Measurements from ENCODE around the gene PLXNA4.

Gene PLXNA4

DNA sequence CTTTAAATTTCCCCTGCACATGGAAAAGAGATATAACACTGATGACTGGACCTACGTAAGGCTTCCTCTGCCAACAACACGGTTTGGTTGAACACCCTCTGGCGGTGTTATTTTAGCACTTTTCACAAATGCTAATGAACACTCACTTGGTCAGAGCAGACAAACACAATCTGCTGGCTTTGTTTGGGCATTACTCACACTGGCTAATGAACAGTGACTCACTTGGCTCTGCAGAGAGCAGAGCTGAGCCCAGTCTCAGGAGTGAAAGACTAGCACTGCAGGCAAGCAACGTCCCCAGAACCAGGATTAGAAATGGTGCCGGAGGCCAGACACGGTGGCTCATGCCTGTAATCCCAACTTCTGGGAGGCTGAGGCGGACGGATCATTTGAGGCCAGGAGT, 430.8 kb downstream of the PLXNA4 start:
- Histone ChIP-seq H3K27ac (ENCODE audit: low read length) (no peak overlapping the region), H3K79me2 (ENCODE audit: low read length) (no peaks in the 10 kb centered on the region), H4K20me1 (ENCODE audit: insufficient read depth, low read length) (no peaks in the 10 kb centered on the region), H3K4me1 (ENCODE audit: low read length) (no peaks in the 10 kb centered on the region), H3K9ac (ENCODE audit: low read length) (no peak overlapping the region), H3K27me3 (ENCODE audit: low read depth, low read length) (peaks cover 24% of the 10 kb centered on the region), H3K4me3 (ENCODE audit: low read length) (no peak overlapping the region), H3K9me3 (ENCODE audit: insufficient read depth, low read length) (no peaks in the 10 kb centered on the region), H2AFZ (ENCODE audit: low read depth, low read length) (no peak overlapping the region), H3K4me2 (ENCODE audit: low read length) (no peak overlapping the region), H3K36me3 (replicated peaks; ENCODE audit: low read depth, low read length) (no peaks in the 10 kb centered on the region)
- no peak for TF ChIP-seq EZH2phosphoT487 (IDR thresholded peaks at IDR 0.05; ENCODE audit: low read depth)
- TF ChIP-seq, protein P1, sequence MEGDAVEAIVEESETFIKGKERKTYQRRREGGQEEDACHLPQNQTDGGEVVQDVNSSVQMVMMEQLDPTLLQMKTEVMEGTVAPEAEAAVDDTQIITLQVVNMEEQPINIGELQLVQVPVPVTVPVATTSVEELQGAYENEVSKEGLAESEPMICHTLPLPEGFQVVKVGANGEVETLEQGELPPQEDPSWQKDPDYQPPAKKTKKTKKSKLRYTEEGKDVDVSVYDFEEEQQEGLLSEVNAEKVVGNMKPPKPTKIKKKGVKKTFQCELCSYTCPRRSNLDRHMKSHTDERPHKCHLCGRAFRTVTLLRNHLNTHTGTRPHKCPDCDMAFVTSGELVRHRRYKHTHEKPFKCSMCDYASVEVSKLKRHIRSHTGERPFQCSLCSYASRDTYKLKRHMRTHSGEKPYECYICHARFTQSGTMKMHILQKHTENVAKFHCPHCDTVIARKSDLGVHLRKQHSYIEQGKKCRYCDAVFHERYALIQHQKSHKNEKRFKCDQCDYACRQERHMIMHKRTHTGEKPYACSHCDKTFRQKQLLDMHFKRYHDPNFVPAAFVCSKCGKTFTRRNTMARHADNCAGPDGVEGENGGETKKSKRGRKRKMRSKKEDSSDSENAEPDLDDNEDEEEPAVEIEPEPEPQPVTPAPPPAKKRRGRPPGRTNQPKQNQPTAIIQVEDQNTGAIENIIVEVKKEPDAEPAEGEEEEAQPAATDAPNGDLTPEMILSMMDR (IDR thresholded peaks at IDR 0.05; ENCODE audit: low read depth, low read length), result no peak

DNA sequence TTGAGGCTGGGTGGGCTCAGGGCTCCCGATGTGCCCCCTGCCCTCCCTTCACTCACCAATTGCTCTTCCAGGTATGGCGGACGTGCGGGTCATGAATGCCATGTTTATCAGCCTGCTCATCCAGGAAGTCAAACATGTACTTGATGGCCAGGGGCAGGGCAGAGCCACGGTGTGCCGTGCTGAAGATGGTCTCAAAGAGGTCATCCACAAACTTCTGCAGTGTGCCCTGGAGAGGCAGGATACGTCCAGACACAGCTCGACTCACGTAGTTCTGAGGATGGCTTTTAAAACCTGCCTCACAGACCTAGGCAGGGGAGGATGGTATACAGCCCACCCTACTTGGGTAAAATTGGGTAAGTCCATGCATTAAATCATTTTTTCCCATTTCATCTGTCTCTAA, 431.2 kb downstream of the PLXNA4 start:
- Histone ChIP-seq H3K4me3 (ENCODE audit: low read length) (no peak overlapping the region), H3K27me3 (ENCODE audit: low read depth, low read length) (peaks cover 24% of the 10 kb centered on the region), H3K27ac (ENCODE audit: low read length) (no peak overlapping the region), H3K79me2 (ENCODE audit: low read length) (no peaks in the 10 kb centered on the region), H3K9me3 (ENCODE audit: insufficient read depth, low read length) (no peaks in the 10 kb centered on the region), H3K4me2 (ENCODE audit: low read length) (no peak overlapping the region), H3K4me1 (ENCODE audit: low read length) (no peaks in the 10 kb centered on the region), H2AFZ (ENCODE audit: low read depth, low read length) (no peak overlapping the region), H3K9ac (ENCODE audit: low read length) (no peak overlapping the region), H3K36me3 (replicated peaks; ENCODE audit: low read depth, low read length) (no peaks in the 10 kb centered on the region), H4K20me1 (ENCODE audit: insufficient read depth, low read length) (no peaks in the 10 kb centered on the region)
- TF ChIP-seq EZH2phosphoT487 (IDR thresholded peaks at IDR 0.05; ENCODE audit: low read depth), result no peak
- TF ChIP-seq, protein P1 (IDR thresholded peaks at IDR 0.05; ENCODE audit: low read depth, low read length), result no peak

DNA sequence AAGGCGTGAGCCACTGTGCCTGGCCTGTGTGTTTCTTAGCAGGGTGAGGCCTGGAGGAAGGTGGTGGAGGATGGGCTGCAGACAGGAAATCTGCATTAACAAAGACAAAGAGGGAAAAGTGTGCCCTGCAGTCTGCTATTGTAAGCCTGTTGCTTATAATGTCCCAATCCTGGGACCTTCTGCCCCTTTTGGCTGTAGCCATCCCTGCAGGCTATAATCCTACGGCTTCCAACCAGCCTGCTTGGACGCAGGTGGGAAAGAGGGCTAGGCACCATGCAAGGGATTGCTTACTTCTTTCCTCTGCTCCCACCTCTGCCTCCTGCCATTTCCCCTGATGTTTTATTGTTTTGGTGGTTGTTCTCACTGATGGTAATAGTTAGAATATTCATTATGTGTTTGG, 434.3 kb downstream of the PLXNA4 start:
- no peaks in the 10 kb centered on the region for H4K20me1 ChIP-seq (ENCODE audit: insufficient read depth, low read length)
- no peak overlapping the region for H3K4me2 ChIP-seq (ENCODE audit: low read length)
- H3K9ac ChIP-seq (ENCODE audit: low read length), result no peak overlapping the region
- no peak overlapping the region for H3K4me3 ChIP-seq (ENCODE audit: low read length)
- H3K27ac ChIP-seq (ENCODE audit: low read length), result no peak overlapping the region
- TF ChIP-seq, protein P1 (IDR thresholded peaks at IDR 0.05; ENCODE audit: low read depth, low read length), result no peak
- no peak for TF ChIP-seq EZH2phosphoT487 (IDR thresholded peaks at IDR 0.05; ENCODE audit: low read depth)
- no peaks in the 10 kb centered on the region for H3K9me3 ChIP-seq (ENCODE audit: insufficient read depth, low read length)
- H3K36me3 ChIP-seq (replicated peaks; ENCODE audit: low read depth, low read length), result no peaks in the 10 kb centered on the region
- no peaks in the 10 kb centered on the region for H3K4me1 ChIP-seq (ENCODE audit: low read length)
- peaks cover 30% of the 10 kb centered on the region for H3K27me3 ChIP-seq (ENCODE audit: low read depth, low read length)
- no peak overlapping the region for H2AFZ ChIP-seq (ENCODE audit: low read depth, low read length)
- no peaks in the 10 kb centered on the region for H3K79me2 ChIP-seq (ENCODE audit: low read length)

DNA sequence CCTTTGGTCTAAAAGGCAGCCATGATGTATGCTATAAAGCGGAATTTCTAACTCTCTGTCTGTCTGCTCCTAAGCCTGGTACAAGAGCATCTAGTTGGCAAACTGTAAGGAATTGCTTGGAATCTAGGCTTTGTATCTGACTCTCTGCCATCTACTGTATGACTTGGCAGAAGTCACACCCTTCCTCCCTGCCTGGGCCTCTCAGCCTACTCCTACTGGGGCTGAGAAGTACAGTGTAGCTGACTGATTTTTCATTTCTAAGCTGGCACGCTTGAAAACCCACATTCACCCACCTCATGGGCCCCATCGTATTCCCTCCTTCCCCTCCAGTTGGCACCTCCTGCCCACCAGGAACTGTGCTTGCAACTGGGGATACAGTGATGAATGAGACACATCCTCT, 435.2 kb downstream of the PLXNA4 start:
- no peak for TF ChIP-seq EZH2phosphoT487 (IDR thresholded peaks at IDR 0.05; ENCODE audit: low read depth)
- TF ChIP-seq, protein P1 (IDR thresholded peaks at IDR 0.05; ENCODE audit: low read depth, low read length), result no peak
- no peak overlapping the region for H2AFZ ChIP-seq (ENCODE audit: low read depth, low read length)
- H3K9me3 ChIP-seq (ENCODE audit: insufficient read depth, low read length), result no peaks in the 10 kb centered on the region
- no peaks in the 10 kb centered on the region for H4K20me1 ChIP-seq (ENCODE audit: insufficient read depth, low read length)
- no peak overlapping the region for H3K9ac ChIP-seq (ENCODE audit: low read length)
- H3K4me2 ChIP-seq (ENCODE audit: low read length), result no peak overlapping the region
- no peaks in the 10 kb centered on the region for H3K4me1 ChIP-seq (ENCODE audit: low read length)
- no peak overlapping the region for H3K27ac ChIP-seq (ENCODE audit: low read length)
- peaks cover 30% of the 10 kb centered on the region for H3K27me3 ChIP-seq (ENCODE audit: low read depth, low read length)
- no peaks in the 10 kb centered on the region for H3K36me3 ChIP-seq (replicated peaks; ENCODE audit: low read depth, low read length)
- no peaks in the 10 kb centered on the region for H3K79me2 ChIP-seq (ENCODE audit: low read length)
- H3K4me3 ChIP-seq (ENCODE audit: low read length), result no peak overlapping the region
